GM18907 (cell line): ENCODE data around the gene MATR3.
"Not testable (repeated sequence)": the region's sequence is repeated elsewhere in the genome, so short reads cannot be mapped to it uniquely, and the experiment has no call there.

Experiments used
- ATAC-seq: cut with Tn5 transposase; IDR thresholded peaks from one replicate; pipeline ENCODE4 v1.9.1; 2021; ENCODE audit warnings: mild to moderate bottlenecking, moderate library complexity; ENCODE audit not compliant: unreplicated experiment

The MATR3 gene

GRCh38 chr5:139344177-139344576, 50.6 kb downstream of the MATR3 start:
- no peak for ATAC-seq

- ATAC-seq = not testable (repeated sequence)
These were observed 51.9 kb downstream of the MATR3 start for GRCh38 chr5:139345442-139345841.

DNA sequence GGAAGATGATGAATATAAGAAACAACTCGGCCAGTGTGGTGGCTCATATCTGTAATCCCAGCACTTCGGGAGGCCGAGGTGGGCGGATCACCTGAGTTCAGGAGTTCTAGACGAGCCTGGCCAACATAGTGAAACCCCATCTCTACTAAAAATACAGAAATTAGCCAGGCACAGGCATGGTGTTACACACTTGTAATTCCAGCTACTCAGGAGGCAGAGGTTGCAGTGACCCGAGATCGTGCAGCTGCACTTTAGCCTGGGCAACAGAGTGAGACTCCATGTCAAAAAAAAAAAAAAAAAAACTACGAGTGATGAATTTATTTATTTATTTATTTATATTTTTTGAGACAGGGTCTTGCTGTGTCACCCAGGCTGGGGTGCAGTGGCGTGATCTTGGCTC, 54.3 kb downstream of the MATR3 start:
- ATAC-seq = not testable (repeated sequence)

- ATAC-seq = no peak
These were observed 60.6 kb downstream of the MATR3 start for GRCh38 chr5:139354186-139354585.

DNA sequence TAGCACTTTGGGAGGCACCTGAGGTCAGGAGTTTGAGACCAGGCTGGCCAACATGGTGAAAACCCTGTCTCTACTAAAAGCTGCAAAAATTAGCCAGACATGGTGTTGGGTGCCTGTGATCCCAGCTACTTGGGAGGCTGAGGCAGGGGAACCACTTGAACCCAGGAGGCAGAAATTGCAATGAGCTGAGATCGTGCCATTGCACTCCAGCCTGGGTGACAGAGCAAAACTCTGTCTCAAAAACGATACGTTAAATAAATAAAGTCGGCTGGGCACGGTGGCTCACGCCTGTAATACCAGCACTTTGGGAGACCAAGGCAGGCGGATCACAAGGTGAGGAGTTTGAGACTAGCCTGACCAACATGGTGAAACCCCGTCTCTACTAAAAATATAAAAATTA, 62.4 kb downstream of the MATR3 start:
- ATAC-seq = not testable (repeated sequence)

DNA sequence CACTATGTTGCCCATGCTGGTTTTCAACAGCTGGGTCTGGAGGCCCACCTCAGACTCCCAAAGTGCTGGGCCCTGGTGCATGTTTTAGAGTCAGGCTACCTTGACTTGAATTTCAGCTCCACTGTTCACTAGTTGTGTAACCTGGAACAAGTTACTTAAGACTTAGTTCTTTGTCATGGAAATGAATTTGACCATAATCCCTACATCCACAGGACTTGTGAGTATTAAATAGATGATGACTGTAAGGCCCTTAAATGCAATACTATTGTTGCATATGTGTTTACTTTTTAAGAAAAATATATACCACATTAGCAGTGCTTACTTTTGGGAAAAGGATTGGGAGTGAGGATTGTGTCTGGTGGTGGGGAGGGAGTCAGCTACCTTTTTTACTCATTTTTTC, 64.5 kb downstream of the MATR3 start:
- no peak for ATAC-seq

DNA sequence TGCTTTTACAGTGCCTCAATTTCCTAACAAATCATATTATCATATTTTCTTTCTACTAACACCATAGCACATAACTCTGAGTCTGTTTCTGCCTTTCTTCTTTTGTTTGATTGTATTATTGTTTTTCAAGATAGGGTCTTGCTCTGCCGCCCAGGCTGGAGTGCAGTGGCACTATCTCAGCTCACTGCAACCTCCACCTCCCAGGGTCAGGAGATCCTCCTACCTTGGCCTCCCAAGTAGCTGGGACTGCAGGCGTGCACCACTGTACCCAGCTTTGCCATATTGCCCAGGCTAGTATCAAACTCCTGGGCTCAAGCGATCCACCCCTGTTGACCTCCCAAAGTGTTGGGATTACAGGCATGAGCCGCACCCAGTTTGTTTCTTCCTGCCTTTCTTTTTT, 66.8 kb downstream of the MATR3 start:
- no peak for ATAC-seq

DNA sequence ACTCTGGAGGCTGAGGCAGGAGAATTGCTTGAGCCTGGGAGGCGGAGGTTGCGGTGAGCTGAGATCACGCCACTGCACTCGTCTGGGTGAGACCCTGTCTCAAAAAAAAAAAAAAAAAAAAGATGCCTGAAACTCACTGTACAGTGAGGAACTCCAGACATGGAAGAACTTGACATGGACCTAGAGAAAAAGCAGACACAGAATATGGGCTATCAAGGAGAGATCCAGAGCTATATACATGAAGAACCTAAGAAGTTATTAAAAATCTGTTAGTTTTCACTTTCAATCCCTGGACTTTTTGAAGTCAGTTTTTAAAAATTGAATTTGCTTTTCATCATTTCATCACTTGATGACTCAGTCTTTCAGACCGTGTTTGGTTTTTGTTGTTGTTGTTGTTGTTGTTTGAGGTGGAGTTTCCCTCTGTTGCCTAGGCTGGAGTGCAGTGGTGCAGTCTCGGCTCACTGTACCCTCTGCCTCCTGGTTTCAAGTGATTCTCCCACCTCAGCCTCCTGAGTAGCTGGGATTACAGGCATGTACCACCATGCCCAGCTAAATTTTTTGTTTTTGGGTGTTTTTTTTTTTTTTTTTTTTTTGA, 68.4 kb downstream of the MATR3 start:
- ATAC-seq = no peak

DNA sequence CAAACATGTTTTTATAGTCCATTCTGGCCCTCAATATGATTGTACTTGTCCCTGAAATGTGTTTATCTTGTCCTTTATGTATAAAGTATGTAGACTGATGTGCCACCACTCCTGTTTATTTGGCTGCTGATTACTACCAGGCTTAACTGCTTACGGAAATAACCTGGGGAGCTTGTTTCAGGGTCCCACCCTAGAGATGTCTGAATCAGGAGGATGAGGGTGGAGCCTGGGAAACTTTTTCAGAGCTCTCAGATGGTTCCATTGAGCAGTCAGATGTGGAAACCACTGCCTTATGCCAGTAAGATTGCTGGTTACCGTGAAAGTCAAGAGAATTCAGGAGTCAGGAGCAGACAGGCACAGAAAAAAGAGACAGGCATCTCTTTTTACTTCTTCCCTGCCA, 70.4 kb downstream of the MATR3 start:
- no peak for ATAC-seq

- no peak for ATAC-seq
These were observed 70.9 kb downstream of the MATR3 start for GRCh38 chr5:139364466-139364865.

- ATAC-seq = no peak
These were observed 75.1 kb downstream of the MATR3 start for GRCh38 chr5:139368613-139369012.

- ATAC-seq = no peak
These were observed 75.6 kb downstream of the MATR3 start for GRCh38 chr5:139369181-139369580.

GRCh38 chr5:139371482-139372435, 78.2 kb downstream of the MATR3 start:
- ATAC-seq = no peak

GRCh38 chr5:139374909-139375308, 81.4 kb downstream of the MATR3 start:
- ATAC-seq = no peak

- no peak for ATAC-seq
These were observed 82.8 kb downstream of the MATR3 start for GRCh38 chr5:139376364-139376763.

DNA sequence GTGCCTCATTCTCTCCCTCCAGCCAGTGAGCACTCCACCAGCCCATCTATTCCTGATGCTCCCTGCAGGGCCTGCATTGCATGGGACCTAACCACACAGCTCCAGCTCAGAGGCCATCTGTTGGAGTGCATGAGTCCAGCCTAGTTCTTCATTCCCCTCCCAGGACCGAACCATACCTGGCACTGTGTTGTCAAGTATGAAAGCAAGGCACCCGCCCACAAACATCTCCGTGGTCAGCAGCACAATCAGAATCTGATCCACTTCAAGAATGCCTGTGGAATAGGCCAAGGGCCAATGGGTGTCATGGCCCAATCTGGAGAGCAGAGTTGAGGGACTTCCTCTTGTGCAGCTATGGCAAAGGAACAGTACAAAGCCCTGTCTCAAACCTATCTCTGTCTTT, 83.7 kb downstream of the MATR3 start:
- ATAC-seq = no peak

- ATAC-seq = no peak
These were observed 84.7 kb downstream of the MATR3 start for GRCh38 chr5:139378101-139378825.

DNA sequence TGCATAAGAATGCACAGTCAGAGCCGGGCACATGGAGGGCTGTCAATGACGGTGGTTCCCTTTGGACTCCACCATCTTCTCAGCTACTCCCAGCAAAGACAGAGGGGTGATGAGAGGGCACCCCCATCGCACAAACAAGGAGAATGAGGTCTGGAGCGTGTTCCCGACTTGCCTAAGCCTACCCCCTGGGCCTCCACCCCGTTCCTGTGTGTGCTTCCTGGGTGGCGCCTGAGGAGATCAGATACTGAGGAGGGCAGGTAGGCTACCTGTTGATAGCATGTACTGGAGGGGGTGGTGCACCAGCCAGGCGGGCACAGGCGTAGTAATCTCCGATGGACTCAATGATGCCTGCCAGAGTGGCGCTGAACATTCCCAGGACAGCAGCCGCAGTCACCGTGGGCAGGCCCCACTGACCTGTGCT, 85.4 kb downstream of the MATR3 start:
- no peak for ATAC-seq

GRCh38 chr5:139379626-139380449, 86.3 kb downstream of the MATR3 start:
- no peak for ATAC-seq
